GM18909 (cell line): ENCODE results near the gene SNX11.

Source experiments
- ATAC-seq: cut with Tn5 transposase; IDR thresholded peaks from one replicate; pipeline ENCODE4 v1.9.1; 2021; ENCODE audit warnings: mild to moderate bottlenecking; ENCODE audit not compliant: unreplicated experiment, poor library complexity

The SNX11 gene

DNA sequence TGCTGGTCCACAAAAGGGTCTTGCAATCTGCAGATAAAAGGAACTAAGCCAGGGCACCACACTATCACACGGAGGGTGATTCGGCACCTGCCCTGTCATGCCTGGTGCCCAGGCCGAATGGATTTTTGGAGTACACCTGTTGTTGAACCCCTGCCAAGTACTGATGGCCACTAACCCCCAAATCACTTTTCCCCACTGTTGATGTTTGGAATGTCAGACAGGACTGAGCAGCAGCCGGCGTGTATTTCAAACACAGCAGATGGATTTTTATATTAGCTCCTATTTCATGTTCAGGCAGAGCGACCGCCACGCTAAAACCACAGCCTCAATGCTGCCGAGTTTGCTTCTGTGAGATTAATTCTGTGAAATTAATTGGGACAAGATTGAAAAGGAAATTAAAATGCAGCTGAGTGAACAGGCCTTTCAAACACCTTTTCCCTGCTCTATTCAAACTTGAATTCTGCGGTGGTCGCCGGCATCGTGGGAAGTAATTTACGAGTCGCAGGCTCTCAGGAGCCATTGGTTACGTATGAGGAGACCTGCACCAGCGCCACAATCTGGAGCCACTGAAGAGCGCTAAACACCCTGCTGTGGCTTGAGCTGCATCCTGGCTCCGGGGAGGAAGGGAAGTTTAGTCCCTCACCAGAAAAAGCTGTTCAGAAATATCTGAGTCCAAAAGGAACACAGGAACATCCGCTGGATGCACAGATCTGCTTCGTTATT is 48.5 kb downstream of the SNX11 start:
- ATAC-seq = no peak

DNA sequence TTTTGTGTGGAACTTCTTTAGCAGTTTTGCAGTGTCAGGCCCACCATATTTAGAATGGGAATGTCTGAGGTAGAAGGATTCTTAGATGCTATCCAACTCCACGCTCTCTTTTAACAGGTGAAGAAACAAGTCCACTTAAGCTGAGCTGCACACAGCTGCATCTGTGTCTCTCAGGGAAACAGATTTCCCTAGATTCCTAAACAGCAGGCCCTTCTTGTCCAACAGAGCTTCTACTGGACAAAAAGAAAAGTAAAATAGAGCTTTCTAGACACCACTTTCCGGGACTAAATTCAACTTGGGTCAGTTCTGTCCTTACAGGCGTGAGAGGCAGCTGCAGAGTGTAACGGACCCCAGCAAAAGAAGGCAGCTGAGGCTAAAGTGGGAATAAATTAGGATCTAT is 51.7 kb downstream of the SNX11 start:
- ATAC-seq = no peak

DNA sequence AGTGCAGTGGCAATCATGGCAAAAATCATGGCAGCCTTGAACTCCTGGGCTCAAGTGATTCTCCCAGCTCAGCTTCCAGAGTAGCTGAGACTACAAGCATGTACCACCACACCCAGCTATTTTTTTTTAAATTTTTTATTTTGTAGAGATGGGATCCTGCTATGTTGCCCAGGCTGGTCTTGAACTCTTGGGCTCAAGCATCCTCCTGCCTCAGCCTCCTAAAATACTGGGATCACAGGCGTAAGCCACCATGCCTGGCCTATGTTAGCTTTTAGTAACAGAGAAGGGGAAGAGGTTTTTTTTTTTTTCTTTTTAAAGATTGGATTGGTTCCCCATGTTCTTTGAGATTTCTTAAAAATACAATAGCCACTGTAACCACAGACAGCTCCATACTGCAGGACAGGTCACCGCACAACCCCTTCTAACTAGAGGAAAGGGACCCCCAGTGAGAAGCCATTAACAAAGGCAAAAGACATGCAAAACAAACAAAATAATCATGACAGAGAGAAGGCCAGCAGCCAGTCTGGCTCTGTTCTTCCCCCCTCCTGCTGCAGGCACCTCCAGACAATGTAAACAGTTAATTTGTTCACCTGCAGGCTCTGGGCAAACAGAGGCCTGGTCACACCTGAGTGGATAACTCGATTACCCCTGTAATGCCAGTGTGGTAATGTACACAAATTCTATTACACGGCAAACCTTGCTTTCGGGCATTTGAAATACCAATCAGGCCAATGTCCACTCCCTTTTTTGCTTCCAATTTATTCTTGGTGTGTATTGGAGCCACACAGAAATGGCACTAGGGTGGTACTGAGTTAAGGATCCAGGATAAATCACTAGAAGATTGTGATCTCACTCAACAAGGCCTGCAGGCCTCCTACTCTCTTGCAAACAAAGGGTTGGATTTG is 52.9 kb downstream of the SNX11 start:
- no peak for ATAC-seq

DNA sequence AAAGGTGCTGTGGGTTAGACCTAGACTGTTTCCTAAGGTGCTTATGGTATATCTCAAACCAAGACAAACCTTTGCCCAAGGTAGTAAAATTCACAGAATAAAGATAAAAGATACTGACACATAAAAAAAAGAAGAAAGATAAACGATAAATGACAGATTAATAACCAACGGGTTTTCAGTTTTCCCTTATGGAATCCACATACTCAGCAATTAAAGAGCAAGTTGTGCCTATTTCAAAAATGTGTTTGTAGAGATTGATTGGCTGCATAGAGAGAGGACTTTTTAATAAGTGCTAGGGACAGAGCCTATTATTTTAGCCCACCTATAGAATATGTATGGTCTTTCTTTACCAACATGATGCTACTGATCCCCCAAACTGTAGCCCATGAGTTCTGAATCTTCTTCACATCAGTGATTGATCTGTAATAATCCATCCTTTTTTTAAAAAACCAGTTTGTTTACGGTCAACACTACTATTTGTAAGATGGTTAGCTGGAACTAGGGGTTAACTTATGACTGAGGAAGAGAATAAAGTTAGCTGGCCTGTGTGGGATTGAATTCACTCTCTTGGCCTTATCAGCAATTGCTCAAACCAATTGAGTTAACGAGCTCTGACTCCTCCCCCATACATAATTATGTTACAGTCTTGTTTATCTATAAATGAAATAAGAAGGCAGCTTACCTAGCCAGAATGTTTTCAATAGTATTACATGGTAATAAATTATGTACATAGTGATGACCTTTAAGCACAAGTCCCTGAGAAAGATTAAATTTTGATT is 53.8 kb downstream of the SNX11 start:
- no peak for ATAC-seq

DNA sequence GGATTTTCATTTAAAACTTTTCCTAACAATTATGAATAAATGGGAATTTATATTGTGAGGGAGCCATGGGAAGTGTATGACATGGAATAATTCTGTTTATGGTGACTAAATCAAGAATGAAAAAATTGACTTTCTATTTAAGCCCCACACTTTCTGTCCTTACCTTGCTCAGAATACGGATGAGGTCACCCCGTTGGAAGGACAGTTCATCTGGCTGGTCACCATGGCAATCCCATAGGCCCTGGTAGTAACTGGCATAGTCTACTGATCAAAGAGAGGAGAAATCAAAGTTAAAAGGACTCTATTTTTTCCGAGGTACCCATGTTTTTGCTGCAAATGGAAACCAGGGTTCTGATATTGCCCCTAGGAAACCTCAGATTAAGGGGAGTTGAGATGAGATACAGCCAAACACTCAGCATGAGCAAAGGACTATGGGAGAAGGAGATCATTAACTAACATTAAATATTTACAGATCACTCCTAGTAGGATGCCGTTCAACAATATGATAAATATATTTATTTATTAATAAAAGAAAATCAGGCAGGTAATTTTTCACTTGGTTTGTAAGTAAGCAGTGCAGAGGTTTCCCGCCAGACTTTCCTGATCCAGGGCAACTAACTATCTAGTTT is 54.9 kb downstream of the SNX11 start:
- ATAC-seq = no peak

DNA sequence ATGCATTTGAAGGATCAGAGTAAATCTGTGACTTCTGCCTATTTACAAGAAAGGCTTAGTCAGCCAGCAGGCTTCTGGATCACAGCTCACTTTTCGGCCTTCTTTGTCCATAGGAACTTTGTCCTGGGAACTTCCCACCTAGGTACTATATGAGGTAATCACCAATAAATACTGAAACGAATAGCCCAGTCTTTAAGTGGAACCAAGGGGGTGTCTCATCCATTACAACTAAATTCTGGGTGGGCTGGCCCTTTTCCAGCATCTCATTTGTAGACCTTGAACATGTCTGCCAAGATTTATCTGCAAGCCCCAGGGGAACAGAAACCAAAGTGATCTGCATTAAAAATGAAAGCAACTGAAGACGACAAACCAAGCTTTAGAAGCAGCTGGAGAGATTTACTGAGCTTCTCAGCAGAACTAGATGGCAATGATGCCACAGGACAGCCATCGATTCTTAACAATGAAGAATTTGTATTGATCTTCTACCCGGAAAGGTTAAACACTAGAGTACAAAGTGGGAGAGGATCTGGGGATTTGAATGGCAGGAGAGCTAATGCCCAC is 55.5 kb downstream of the SNX11 start:
- no peak for ATAC-seq

DNA sequence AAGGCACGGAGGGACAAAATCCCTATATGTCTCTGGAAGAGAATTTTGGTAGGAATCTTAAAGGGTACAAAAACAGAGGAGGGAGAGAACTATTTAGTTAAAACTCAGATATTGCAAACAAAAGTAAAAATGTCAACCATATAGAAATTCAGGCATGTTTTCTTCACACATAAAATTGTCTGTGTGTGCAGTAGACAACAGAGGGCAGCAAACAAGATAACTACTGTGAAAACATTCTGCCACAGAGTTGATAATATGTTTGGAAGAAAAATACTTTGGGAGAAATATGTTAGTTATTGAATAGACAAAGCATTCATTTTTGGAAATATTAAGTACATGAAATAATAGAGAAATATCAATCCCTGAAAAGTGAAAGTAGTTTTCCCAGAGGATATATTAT is 56.2 kb downstream of the SNX11 start:
- no peak for ATAC-seq

DNA sequence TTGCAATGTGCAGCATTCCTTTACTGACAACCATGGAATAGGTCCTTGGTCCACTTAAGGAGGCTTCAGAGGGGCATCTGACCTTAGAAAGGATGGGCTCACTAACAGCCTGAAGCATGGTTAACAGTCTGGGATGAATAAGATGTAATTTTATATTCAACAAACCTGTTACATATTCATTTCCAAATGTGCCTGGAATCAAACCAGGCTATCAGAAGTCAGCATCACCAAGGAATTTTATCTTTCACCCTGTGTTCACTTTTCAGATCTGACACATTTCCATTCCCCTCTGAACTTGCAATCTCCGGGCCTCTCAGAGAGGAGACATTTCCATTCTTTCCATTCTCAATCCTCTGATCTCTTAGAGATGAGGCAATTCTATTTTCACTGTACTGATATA is 62.4 kb downstream of the SNX11 start:
- no peak for ATAC-seq
